Hair follicle dermal papilla cell (primary cell): ENCODE results near the gene FAM200C. TPM values are rescaled to one million over a fixed set of nuclear protein-coding genes. Genes with fewer than 3 reads are reported as not detected.

Experiments used
- total RNA-seq: library from RNA; depleted of rRNA; stranded (reverse); fragments of >200 nt; gene quantifications from 2 replicates; pipeline ENCODE4 v1.2.3, GENCODE V29; 2012

Gene FAM200C
- 1.7 and 3.2 TPM in 2 replicates for total RNA-seq

DNA sequence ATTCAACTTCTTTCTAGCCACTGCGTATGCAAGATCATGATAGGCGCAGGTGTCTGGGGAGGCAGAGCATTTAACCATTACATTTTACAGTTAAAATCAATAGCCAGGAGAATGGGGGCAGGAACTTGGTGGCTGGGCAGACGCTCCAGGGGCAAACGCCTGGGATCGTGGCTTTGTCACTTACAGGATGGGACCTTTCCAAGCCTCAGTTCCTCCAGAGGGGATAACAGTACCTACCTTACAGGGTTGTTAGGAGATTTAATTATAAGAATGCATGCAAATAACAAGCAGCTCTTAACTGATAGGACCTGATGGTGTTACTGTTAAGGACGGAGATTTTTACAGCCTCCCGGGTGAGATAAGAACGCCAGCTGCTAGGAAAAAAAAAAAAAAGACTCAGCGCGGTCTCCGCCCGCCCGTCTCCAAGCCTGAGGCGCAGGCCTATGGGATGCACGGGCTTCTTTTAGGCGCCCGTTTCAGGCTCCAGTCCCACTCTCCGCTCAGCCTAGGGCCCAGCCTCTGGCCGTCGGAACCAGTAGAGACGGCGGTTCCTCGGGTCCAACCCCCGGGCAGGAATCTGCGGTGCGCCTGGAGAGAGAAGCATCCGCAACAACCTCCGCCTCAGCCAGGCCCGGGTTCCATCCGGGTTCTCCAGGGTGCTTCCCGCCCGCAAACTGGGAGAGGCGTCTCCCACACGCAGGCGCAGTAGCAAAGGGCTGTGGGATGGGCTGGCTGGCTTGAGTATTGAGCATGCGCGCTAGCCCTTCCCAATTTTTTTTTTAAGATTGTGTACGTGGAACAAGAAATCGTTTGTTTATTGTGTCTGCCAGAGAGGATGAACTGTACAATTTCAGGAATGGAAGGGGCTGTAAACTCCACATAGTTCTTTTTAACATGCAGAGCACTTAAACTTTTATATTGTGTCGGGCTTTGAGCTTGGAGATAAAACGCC, at the start of gene FAM200C:
FAM200C (minus strand) TSS at position 653 of the 952 bp plus-strand sequence. CDS start 4,564 bp downstream, outside the sequence.

DNA sequence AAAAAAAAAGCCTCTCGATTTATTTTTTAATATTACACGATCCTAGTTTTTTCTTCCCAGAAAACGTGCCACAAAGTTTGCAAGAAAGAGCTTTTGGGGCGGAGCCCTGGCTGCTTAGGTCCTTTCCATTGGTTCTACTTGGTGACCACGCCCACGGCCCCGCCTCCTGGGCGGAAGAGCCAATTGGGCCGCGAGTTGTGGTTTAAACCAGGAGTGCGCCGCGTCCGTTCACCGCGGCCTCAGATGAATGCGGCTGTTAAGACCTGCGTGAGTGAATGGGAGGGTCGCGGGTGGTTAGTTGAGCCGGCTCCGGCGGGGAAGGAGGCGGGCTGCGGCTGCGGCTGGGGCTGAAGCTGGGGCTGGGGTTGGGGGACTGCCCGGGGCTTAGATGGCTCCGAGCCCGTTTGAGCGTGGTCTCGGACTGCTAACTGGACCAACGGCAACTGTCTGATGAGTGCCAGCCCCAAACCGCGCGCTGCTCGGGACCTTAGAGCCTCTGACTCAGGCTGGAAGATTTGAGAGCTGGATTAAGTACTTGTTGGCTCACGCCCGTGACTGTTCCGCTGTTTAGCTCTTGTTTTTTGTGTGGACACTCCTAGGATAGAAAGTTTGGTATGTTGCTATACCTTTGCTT, 21.9 kb upstream of the FAM200C start, which contains the start of gene PTTG1:
PTTG1 (plus strand) TSS at position 231 of the 634 bp plus-strand sequence. CDS start 458 bp downstream, outside the sequence.

DNA sequence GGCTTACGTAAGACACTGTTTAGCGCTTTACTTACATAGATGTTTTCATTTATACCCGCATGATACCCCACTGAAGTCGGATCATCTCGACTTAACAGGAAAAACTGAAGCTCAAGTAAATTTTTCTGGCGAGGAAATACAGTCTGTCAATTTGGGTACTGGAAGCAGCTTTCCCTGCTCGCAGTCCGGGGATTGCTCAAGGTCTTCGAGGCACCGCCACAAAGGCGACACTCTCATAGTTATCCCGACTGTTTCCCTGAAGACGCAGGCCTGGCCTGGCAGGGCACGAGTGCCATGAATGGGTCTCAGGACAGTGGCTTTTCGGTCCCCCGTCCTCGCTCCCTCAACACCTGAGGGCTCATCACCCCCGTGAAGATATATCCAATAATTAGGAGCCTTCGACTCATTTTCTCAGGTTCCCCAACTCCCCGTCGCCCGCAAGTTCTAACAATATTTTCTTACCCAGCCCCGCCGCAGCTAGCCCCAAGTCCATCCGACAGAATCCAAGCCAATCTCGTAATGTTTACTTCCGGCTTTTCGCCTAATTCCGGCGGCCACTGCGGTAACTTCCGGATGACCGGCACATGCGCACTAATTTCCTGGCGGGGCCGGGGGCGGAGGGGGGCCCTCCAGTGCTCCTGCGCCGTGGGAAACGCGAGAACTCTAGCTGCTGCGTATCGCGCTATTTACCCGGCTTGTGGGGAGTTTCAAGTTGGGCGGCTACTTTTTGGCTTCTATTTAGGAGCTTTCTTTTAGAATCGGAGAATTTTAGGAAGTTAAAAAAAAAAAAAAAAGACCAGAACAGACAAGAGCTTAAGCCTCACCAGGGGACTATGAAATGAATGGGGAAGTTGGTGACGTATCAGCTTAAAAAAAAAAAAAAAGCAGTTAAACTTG, 19.0 kb upstream of the FAM200C start, which contains the start of gene SLU7:
SLU7 (minus strand) TSS at position 521 of the 897 bp plus-strand sequence. CDS start 3,787 bp downstream, outside the sequence.

DNA sequence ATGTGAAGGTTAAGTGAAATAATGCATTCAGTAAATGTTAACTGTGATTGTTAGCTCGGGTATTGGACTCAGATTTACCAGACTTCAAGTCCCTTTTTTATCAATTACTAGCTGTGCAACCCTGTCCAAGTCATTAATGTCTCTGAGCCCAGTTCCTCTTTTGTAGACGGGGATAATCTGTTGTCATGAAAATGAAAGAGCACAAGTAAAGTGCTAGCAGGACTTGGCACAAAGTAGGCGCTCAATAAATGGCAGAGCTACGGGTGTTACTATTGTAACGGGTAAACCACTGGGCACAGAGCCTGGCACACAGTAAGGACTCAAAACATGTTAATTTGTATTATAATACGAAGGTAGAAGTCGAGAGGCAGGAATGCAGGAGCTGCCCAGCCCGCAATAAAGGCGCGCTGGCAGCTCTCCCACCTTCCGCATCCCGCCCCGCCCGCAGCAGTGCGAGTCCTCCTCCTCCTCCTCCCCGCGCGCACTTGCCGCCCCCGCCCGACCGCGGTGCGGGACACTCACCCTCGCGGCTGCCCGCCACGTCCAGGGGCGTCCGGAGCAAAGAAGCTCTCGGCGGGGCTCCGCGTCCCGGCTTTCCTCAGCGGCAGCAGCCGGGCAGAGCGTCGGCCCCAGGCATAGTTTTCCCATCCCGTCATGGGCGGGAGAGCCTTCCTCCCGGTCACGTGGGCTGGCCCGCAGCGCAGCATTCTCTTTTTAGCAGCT, 29.7 kb downstream of the FAM200C start, which contains the start of gene C1QTNF2:
C1QTNF2 (minus strand) TSS at position 637 of the 723 bp plus-strand sequence. CDS start 15,615 bp downstream, outside the sequence.

Other genes with a start within 250 kb of the FAM200C start
- not detected in 2 replicates for gene FABP6, start 170.5 kb downstream of the FAM200C start, total RNA-seq
- gene CCNJL, start 87.5 kb downstream of the FAM200C start, total RNA-seq, result under 0.01 and 1.1 TPM in 2 replicates
- gene C1QTNF2, start 29.4 kb downstream of the FAM200C start, total RNA-seq, result 0.49 and 0.73 TPM in 2 replicates
- gene SLU7, start 19.0 kb upstream of the FAM200C start, total RNA-seq, result 44.8 and 48.0 TPM in 2 replicates
- gene PTTG1, start 21.8 kb upstream of the FAM200C start, total RNA-seq, result 16.6 and 18.9 TPM in 2 replicates